Measurements from ENCODE around the gene TBC1D2B. TPM values are rescaled to one million over a fixed set of nuclear protein-coding genes. Genes with fewer than 3 reads are reported as not detected.

The TBC1D2B gene
- total RNA-seq, 2 donors from 2014 or later: 35.6 to 42.3 TPM

DNA sequence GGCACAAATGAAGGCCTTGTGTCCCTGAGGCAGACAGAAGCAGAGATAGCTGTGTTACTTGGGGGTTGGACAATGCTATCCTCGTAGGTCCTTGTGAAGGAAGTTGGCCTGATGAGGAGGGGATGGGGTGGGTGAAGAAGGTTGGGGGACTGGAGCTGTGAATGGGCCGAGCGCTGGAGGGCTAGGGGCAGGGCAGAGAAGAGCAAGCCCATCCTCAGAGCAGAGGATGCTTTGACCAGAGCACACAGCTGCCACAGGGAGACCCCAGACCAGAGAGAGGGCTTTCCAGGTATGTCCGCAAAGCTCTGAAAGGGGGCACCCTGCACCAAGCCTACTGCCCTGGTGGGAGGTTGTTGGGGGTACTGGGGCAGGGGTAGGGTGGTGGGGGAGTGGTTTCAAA lies 5.7 kb upstream of the TBC1D2B start:
- H3K36me3 ChIP-seq (replicated peaks in 1 of 2; ENCODE audit: insufficient read depth in 1 of 2, low read depth in 2 of 2): no peaks in the 10 kb centered on the region
- peaks cover 1% of the 10 kb centered on the region for H3K4me1 ChIP-seq
- intact Hi-C loops (cut with DNase I): no loop called here
- TF ChIP-seq, protein P1, sequence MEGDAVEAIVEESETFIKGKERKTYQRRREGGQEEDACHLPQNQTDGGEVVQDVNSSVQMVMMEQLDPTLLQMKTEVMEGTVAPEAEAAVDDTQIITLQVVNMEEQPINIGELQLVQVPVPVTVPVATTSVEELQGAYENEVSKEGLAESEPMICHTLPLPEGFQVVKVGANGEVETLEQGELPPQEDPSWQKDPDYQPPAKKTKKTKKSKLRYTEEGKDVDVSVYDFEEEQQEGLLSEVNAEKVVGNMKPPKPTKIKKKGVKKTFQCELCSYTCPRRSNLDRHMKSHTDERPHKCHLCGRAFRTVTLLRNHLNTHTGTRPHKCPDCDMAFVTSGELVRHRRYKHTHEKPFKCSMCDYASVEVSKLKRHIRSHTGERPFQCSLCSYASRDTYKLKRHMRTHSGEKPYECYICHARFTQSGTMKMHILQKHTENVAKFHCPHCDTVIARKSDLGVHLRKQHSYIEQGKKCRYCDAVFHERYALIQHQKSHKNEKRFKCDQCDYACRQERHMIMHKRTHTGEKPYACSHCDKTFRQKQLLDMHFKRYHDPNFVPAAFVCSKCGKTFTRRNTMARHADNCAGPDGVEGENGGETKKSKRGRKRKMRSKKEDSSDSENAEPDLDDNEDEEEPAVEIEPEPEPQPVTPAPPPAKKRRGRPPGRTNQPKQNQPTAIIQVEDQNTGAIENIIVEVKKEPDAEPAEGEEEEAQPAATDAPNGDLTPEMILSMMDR (IDR thresholded peaks at IDR 0.05): no peak
- TF ChIP-seq POLR2A (IDR thresholded peaks at IDR 0.05): no peak
- peak in 1 of 4 donors; percentile 2 for DNase-seq
- no peak overlapping the region for H3K4me3 ChIP-seq
- no peak overlapping the region for H3K27ac ChIP-seq
- no peak for ATAC-seq
- H3K27me3 ChIP-seq: no peaks in the 10 kb centered on the region
- 78 to 85% methylated on average over 4 of the region's 4 CpGs for WGBS, 2 donors
- H3K9me3 ChIP-seq: no peaks in the 10 kb centered on the region

DNA sequence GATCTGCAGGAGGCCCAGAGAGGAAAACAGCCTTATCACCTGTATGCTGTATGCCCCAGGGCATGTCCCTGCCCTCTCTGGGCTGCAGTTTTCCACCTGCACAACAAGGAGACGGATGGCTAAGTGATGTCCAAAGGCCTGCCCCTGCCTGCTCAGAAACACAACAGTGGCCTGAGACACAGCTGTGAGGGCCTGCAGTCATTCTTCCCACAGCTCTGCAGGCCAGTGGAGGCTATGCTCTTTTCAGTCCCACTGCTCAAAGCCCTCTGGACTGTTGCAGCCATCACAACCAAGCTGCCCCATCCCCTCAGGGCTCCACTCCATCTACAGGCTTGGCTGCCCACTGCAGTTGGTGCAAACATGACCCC lies 5.2 kb upstream of the TBC1D2B start:
- 75 to 78% methylated on average over 1 of the region's 1 CpG for WGBS, 2 donors
- TF ChIP-seq POLR2A (IDR thresholded peaks at IDR 0.05): no peak
- TF ChIP-seq, protein P1 (IDR thresholded peaks at IDR 0.05): no peak
- intact Hi-C loops (cut with DNase I): no loop called here
- H3K9me3 ChIP-seq: no peaks in the 10 kb centered on the region
- H3K27ac ChIP-seq: no peak overlapping the region
- H3K4me3 ChIP-seq: no peak overlapping the region
- DNase-seq: peak in 1 of 4 donors; percentile 5
- peaks cover 6% of the 10 kb centered on the region for H3K4me1 ChIP-seq
- no peak for ATAC-seq
- no peaks in the 10 kb centered on the region for H3K36me3 ChIP-seq (replicated peaks in 1 of 2; ENCODE audit: insufficient read depth in 1 of 2, low read depth in 2 of 2)
- H3K27me3 ChIP-seq: no peaks in the 10 kb centered on the region

DNA sequence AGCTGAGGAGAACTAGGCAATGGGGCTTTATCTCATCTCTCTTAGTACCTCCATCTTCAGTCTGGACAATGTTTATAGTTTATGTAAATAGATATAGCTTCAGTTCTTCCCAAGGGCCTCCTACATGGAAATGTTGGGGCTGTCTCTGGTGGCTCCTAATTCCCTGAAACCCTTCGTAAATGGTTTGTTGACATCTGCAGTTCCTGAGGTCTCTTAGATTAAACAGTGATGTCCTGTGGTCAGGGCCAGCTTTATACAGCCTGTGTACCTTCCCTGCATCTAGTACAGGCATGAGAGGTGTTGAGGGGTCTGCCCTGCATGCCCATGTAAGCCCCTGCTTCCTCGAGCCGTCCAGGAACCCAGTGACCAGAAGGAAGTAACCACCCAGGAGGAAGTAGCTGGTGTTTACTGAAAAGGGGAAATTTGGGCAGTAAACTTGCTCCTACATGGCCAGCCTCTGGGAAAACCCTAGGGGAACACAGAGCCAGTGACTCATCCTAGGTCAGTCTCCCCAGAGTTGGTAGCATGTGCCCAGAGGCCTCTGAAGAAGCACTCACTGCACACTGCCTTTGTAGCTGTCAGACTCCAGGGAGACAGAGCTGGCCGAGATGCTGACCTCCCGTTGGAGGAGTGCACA lies 4.7 kb upstream of the TBC1D2B start:
- WGBS, 2 donors: 66 to 78% methylated on average over 5 of the region's 5 CpGs
- TF ChIP-seq, protein P1 (IDR thresholded peaks at IDR 0.05): no peak
- TF ChIP-seq POLR2A (IDR thresholded peaks at IDR 0.05): no peak
- ATAC-seq: no peak
- Histone ChIP-seq H3K36me3 (replicated peaks in 1 of 2; ENCODE audit: insufficient read depth in 1 of 2, low read depth in 2 of 2) (no peaks in the 10 kb centered on the region), H3K4me1 (peaks cover 6% of the 10 kb centered on the region), H3K27me3 (no peaks in the 10 kb centered on the region), H3K4me3 (no peak overlapping the region), H3K27ac (no peak overlapping the region), H3K9me3 (no peaks in the 10 kb centered on the region)
- peak in 2 of 4 donors; percentile 8 to 59 for DNase-seq
- intact Hi-C loops (cut with DNase I): no loop called here

DNA sequence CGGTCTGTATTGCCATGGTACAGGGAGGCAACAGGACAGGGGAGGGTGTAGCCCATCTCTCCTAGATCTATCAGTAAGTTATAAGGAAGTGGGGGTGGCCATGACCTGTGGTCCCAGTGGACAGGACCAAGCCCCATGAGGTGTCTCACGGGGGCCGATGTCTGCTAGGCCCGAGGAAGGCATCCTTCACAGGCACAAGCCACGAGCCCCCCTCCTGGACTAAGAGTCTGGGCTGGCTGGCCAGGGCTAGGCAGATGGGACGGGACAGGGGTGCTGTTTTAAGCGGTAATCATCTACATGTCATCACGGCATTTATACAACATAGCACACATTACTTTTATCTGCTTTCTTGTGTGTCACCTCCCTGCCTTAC lies 2.6 kb upstream of the TBC1D2B start:
- no peak overlapping the region for H3K27ac ChIP-seq
- intact Hi-C loops (cut with DNase I): no loop called here
- no peak overlapping the region for H3K4me3 ChIP-seq
- H3K36me3 ChIP-seq (replicated peaks in 1 of 2; ENCODE audit: insufficient read depth in 1 of 2, low read depth in 2 of 2): no peaks in the 10 kb centered on the region
- WGBS, 2 donors: 84 to 85% methylated on average over 8 of the region's 8 CpGs
- H3K27me3 ChIP-seq: no peaks in the 10 kb centered on the region
- ATAC-seq (no peak), DNase-seq (no peak)
- TF ChIP-seq, protein P1 (IDR thresholded peaks at IDR 0.05): no peak
- no peak for TF ChIP-seq POLR2A (IDR thresholded peaks at IDR 0.05)
- H3K4me1 ChIP-seq: peaks cover 23% of the 10 kb centered on the region
- H3K9me3 ChIP-seq: no peaks in the 10 kb centered on the region

All from body of pancreas (tissue), 4 donors.